H1 (cell line): ENCODE data around the gene DNASE1L1. TPM values are rescaled to one million over a fixed set of nuclear protein-coding genes. Genes with fewer than 3 reads are reported as not detected.
A peak's percentile ranks its signal among the peaks of the same experiment; 100 is the strongest.

Experiments
- CTCF ChIA-PET: fragments of 300-600 bp; sonication (Branson Sonifier 250); formaldehyde crosslinking; loops from one replicate; lab custom pipeline; 2021; ENCODE audit not compliant: partially characterized antibody; lab: Charles Lee
- POLR2A ChIA-PET: fragments of 300-600 bp; sonication (Branson Sonifier 250); formaldehyde crosslinking; loops from one replicate; lab custom pipeline; 2021; ENCODE audit warnings: inconsistent platforms; ENCODE audit not compliant: partially characterized antibody; lab: Charles Lee
- DNase-seq, 2 experiments: peaks; one replicate each; pipeline versions ENCODE4 v3.0.0 to v3.0.0-alpha.2; 2010 to 2022; ENCODE audit warnings: low spot score in 2 of 2, low read depth in 1 of 2, mixed read lengths in 1 of 2
- FAIRE-seq: peaks from 2 replicates; lab custom pipeline; 2011; peaks lifted over from hg19 to GRCh38; lab: Jason Lieb, UNC
- H2AFZ ChIP-seq: 2 replicates; pipeline ENCODE4 v1.8.1; 2012; ENCODE audit warnings: low read length, inconsistent platforms
- H2AK5ac ChIP-seq: 2 replicates; pipeline ENCODE4 v1.6.1; 2013; ENCODE audit warnings: low read depth, low read length
- H2BK120ac ChIP-seq: replicated peaks from 2 replicates; pipeline ENCODE3; 2013; ENCODE audit warnings: low read depth, low read length, inconsistent platforms
- H2BK12ac ChIP-seq: 2 replicates; pipeline ENCODE4 v1.6.1; 2013; ENCODE audit warnings: low read depth, low read length
- H2BK15ac ChIP-seq: 2 replicates; pipeline ENCODE4 v1.6.1; 2013; ENCODE audit warnings: low read length
- H2BK20ac ChIP-seq: 2 replicates; pipeline ENCODE4 v1.6.1; 2013; ENCODE audit warnings: low read length
- H2BK5ac ChIP-seq: 2 replicates; pipeline ENCODE4 v1.6.1; 2013; ENCODE audit warnings: low read depth, low read length
- H3K14ac ChIP-seq: 2 replicates; pipeline ENCODE4 v1.6.1; 2013; ENCODE audit warnings: inconsistent platforms; ENCODE audit not compliant: insufficient read length
- H3K18ac ChIP-seq: 2 replicates; pipeline ENCODE4 v1.6.1; 2013; ENCODE audit warnings: low read length; ENCODE audit errors: extremely low read depth
- H3K23ac ChIP-seq: 2 replicates; pipeline ENCODE4 v1.6.1; 2013; ENCODE audit warnings: inconsistent platforms; ENCODE audit not compliant: insufficient read length
- H3K23me2 ChIP-seq: 2 replicates; pipeline ENCODE4 v1.6.1; 2013; ENCODE audit warnings: low read depth, low read length
- H3K27ac ChIP-seq: 2 replicates; pipeline ENCODE4 v1.6.1; 2011; ENCODE audit warnings: low read depth, low read length, inconsistent platforms
- H3K27me3 ChIP-seq, 4 experiments: replicated peaks in 1 of 4; 1 replicate in 1 of 4; 2 replicates in 3 of 4; pipeline versions ENCODE4 v1.6.1 to v1.8.1; 2011 to 2013; ENCODE audit warnings: low read length in 3 of 4, mild to moderate bottlenecking in 3 of 4, inconsistent platforms in 2 of 4, mixed read lengths in 2 of 4, moderate library complexity in 1 of 4; ENCODE audit not compliant: control insufficient read depth in 3 of 4, insufficient read depth in 3 of 4; ENCODE audit errors: extremely low read depth in 1 of 4
- H3K36me3 ChIP-seq, 4 experiments: 2 replicates each; pipeline versions ENCODE4 v1.6.1 to v1.8.1; 2011 to 2013; ENCODE audit warnings: mild to moderate bottlenecking in 4 of 4, low read length in 3 of 4, moderate library complexity in 2 of 4, control low read depth in 1 of 4, inconsistent platforms in 1 of 4; ENCODE audit not compliant: insufficient read depth in 4 of 4, control insufficient read depth in 2 of 4
- H3K4ac ChIP-seq: replicated peaks from 2 replicates; pipeline ENCODE3; 2013; ENCODE audit warnings: low read length, low read depth, mixed read lengths, inconsistent platforms; ENCODE audit not compliant: insufficient read length
- H3K4me1 ChIP-seq, 4 experiments: replicated peaks in 1 of 4; 1 replicate in 1 of 4; 2 replicates in 3 of 4; pipeline versions ENCODE4 v1.6.1 to v1.8.1; 2011 to 2013; ENCODE audit warnings: low read length in 3 of 4, inconsistent platforms in 2 of 4, mixed read lengths in 1 of 4; ENCODE audit not compliant: insufficient read depth in 4 of 4, control insufficient read depth in 3 of 4
- H3K4me2 ChIP-seq, 2 experiments: 2 replicates each; pipeline versions ENCODE4 v1.6.1 to v1.8.1; 2011 to 2013; ENCODE audit warnings: low read depth in 2 of 2, low read length in 2 of 2, control low read depth in 1 of 2, inconsistent platforms in 1 of 2, mild to moderate bottlenecking in 1 of 2; ENCODE audit not compliant: insufficient read depth in 1 of 2
- H3K4me3 ChIP-seq, 4 experiments: fragments of 200-600, 300-600 bp in 1 of 4; sonication (generic), shearing (Covaris generic), sonication (Bioruptor Twin) in 1 of 4; 2 replicates each; pipeline versions ENCODE4 v1.5.1 to v1.8.1; 2011 to 2016; ENCODE audit warnings: low read length in 4 of 4, low read depth in 3 of 4, control low read depth in 2 of 4, inconsistent platforms in 2 of 4, mild to moderate bottlenecking in 2 of 4, mixed read lengths in 1 of 4, moderate library complexity in 1 of 4; ENCODE audit not compliant: insufficient read depth in 2 of 4; ENCODE audit errors: extremely low read depth in 1 of 4
- H3K56ac ChIP-seq: replicated peaks from 2 replicates; pipeline ENCODE3; 2013; ENCODE audit warnings: low read depth, mild to moderate bottlenecking, mixed read lengths, low read length, inconsistent platforms; ENCODE audit not compliant: insufficient read length
- H3K79me1 ChIP-seq: 2 replicates; pipeline ENCODE4 v1.6.1; 2013; ENCODE audit warnings: low read depth, low read length, control low read depth
- H3K79me2 ChIP-seq, 2 experiments: 2 replicates each; pipeline versions ENCODE4 v1.6.1 to v1.8.1; 2012 to 2013; ENCODE audit warnings: low read length in 2 of 2, mild to moderate bottlenecking in 2 of 2, inconsistent platforms in 1 of 2; ENCODE audit not compliant: insufficient read depth in 2 of 2, control insufficient read depth in 1 of 2
- H3K9ac ChIP-seq, 4 experiments: replicated peaks in 1 of 4; 1 replicate in 1 of 4; 2 replicates in 3 of 4; pipeline versions ENCODE4 v1.6.1 to v1.8.1; 2011 to 2013; ENCODE audit warnings: low read depth in 3 of 4, low read length in 3 of 4, control low read depth in 2 of 4, mild to moderate bottlenecking in 2 of 4, moderate library complexity in 2 of 4, inconsistent platforms in 1 of 4; ENCODE audit errors: extremely low read depth in 1 of 4
- H3K9me3 ChIP-seq, 2 experiments: 2 replicates each; pipeline versions ENCODE4 v1.6.1 to v1.8.1; 2012 to 2013; ENCODE audit warnings: mild to moderate bottlenecking in 2 of 2, moderate library complexity in 2 of 2, control low read depth in 1 of 2, inconsistent platforms in 1 of 2, low read depth in 1 of 2, low read length in 1 of 2, mixed read lengths in 1 of 2; ENCODE audit not compliant: insufficient read depth in 2 of 2
- H4K20me1 ChIP-seq, 2 experiments: replicated peaks in 1 of 2; 2 replicates each; pipeline versions ENCODE3 to v1.8.1; 2011 to 2013; ENCODE audit warnings: inconsistent platforms in 2 of 2, low read length in 2 of 2, mild to moderate bottlenecking in 1 of 2; ENCODE audit not compliant: insufficient read depth in 2 of 2, control insufficient read depth in 1 of 2
- H4K5ac ChIP-seq: 2 replicates; pipeline ENCODE4 v1.6.1; 2013; ENCODE audit warnings: low read length, low read depth, mixed read lengths, inconsistent platforms; ENCODE audit not compliant: insufficient read length
- H4K8ac ChIP-seq: 2 replicates; pipeline ENCODE4 v1.8.0; 2013; ENCODE audit warnings: mild to moderate bottlenecking, moderate library complexity, low read length, inconsistent platforms; ENCODE audit not compliant: insufficient read depth; ENCODE audit errors: extremely low read depth
- H4K91ac ChIP-seq: replicated peaks from 2 replicates; pipeline ENCODE3; 2013; ENCODE audit warnings: low read length, mixed read lengths, inconsistent platforms; ENCODE audit not compliant: insufficient read length
- BRCA1 ChIP-seq: IDR thresholded peaks from 2 replicates; pipeline ENCODE4 v1.6.1; 2012; ENCODE audit warnings: low read depth, low read length, improper control_type of control experiment
- CBX5 ChIP-seq: fragments of 300-800, 300-1000 bp; sonication (generic); IDR thresholded peaks from 2 replicates; pipeline ENCODE4 v1.7.1; 2016; ENCODE audit warnings: antibody characterized with exemption, low read length, low read depth
- CTBP2 ChIP-seq: IDR thresholded peaks from 2 replicates; pipeline ENCODE4 v1.7.0; 2011; ENCODE audit warnings: borderline replicate concordance, mild to moderate bottlenecking, moderate library complexity, mixed read lengths, low read length; ENCODE audit not compliant: insufficient read depth, insufficient read length
- GABPA ChIP-seq: IDR thresholded peaks from 2 replicates; pipeline ENCODE4 v1.6.1; 2011; ENCODE audit warnings: mild to moderate bottlenecking, low read length, moderate library complexity, borderline replicate concordance; ENCODE audit not compliant: insufficient read depth
- NANOG ChIP-seq: IDR thresholded peaks from 2 replicates; pipeline ENCODE4 v1.6.1; 2011; ENCODE audit warnings: low read length, low read depth, mild to moderate bottlenecking, inconsistent platforms; ENCODE audit not compliant: insufficient read depth, poor library complexity, severe bottlenecking
- NRF1 ChIP-seq: IDR thresholded peaks from 2 replicates; pipeline ENCODE4 v1.6.1; 2011; ENCODE audit warnings: mild to moderate bottlenecking, low read depth, low read length, improper control_type of control experiment
- RXRA ChIP-seq: IDR thresholded peaks from 2 replicates; pipeline ENCODE4 v1.6.1; 2011; ENCODE audit warnings: low read depth, mild to moderate bottlenecking, low read length, moderate library complexity; ENCODE audit not compliant: insufficient read depth
- SIRT6 ChIP-seq: IDR thresholded peaks from one replicate; pipeline ENCODE4 v1.7.1; 2012; ENCODE audit warnings: low read length, inconsistent platforms
- SIX5 ChIP-seq: IDR thresholded peaks from 2 replicates; pipeline ENCODE4 v1.6.1; 2011; ENCODE audit warnings: mild to moderate bottlenecking, low read depth, low read length
- SP2 ChIP-seq: IDR thresholded peaks from 2 replicates; pipeline ENCODE4 v1.6.1; 2012; ENCODE audit warnings: mild to moderate bottlenecking, low read length, inconsistent platforms
- TAF1 ChIP-seq: IDR thresholded peaks from 2 replicates; pipeline ENCODE4 v1.6.1; 2011; ENCODE audit warnings: mild to moderate bottlenecking, low read depth, low read length
- WGBS, 2 experiments: shearing (Covaris generic) in 1 of 2; methylation state at CpG; one replicate each; pipeline versions ENCODE4 v1.1.6 to v1.1.7; 2013 to 2015; ENCODE audit warnings: low lambda C conversion rate in 2 of 2, mixed read lengths in 2 of 2, inconsistent platforms in 1 of 2, low coverage in 1 of 2, missing lambda C conversion rate in 1 of 2; ENCODE audit not compliant: insufficient replicate concordance in 2 of 2, insufficient coverage in 1 of 2, insufficient read length in 1 of 2; ENCODE audit errors: extremely low coverage in 1 of 2, missing lambda C conversion rate in 1 of 2; 5-methylcytosine and 5-hydroxymethylcytosine counted together
- polyA plus RNA-seq, 7 experiments: library from polyadenylated mRNA; depleted of rRNA in 3 of 7; stranded (reverse) in 5 of 7; unstranded in 2 of 7; fragments of >200 nt in 5 of 7; fragments of 200-250 nt in 2 of 7; gene quantifications; 1 replicate in 5 of 7; 2 replicates in 1 of 7; 4 replicates in 1 of 7; pipeline versions ENCODE4 v1.2.1 to v1.2.3, GENCODE V29; 2011 to 2013; ENCODE audit warnings: missing spikeins in 2 of 7, mixed read lengths in 2 of 7
- total RNA-seq: library from RNA; stranded (reverse); fragmentation: NEBNext Ultra II Directional; extraction: Animal tissue kit (Norgen Biotek cat#: 25700); gene quantifications from 2 replicates; pipeline ENCODE4 v1.2.1, GENCODE V29; 2021

The DNASE1L1 gene
- total and polyA plus RNA-seq, 2 of the 8 experiments (the other 6 are each of a cell fraction or from before 2014, with no cell fraction given): 8.7 to 30.0 TPM

DNA sequence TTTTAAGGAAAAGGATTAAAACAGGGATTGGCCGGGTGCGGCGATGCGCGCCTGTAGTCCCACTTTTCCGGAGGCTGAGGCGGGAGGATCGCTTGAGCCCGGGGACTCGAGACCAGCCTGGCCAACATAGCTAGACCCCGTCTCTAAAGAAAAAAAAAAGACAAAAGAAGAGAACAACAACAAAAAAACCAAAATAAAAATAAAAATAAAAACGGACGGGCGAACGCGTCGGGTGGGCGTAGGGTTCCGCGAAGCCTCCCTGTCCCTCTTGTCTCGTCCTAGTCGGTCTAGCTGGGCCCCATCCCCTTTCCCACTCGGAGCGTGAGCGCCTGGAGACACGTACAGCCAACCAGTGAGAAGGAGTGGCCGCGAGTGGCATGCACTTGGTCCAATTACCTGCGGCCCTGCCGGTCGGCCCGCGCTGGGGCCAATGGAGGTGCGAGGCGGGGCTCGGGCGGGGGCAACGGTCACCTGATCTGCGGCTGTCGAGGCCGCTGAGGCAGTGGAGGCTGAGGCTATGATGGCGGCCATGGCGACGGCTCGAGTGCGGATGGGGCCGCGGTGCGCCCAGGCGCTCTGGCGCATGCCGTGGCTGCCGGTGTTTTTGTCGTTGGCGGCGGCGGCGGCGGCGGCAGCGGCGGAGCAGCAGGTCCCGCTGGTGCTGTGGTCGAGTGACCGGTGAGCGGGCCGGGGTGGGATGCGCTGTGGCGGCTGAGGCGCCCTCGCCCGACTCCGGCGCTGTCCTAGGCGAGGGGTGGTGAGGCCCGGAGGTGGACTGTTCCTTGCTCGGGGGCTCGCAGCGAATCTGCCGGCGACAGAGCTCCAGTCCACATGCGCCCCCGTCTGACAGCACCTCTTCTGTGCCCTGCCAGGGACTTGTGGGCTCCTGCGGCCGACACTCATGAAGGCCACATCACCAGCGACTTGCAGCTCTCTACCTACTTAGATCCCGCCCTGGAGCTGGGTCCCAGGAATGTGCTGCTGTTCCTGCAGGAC is 19.4 kb upstream of the DNASE1L1 start, which contains the start of gene ATP6AP1:
Gene ATP6AP1, plus strand, starts transcription at position 502 of the 996 bp plus-strand sequence. Its CDS starts 16 bp downstream, at position 518.
- Histone ChIP-seq H3K27ac (no peak within 1 kb of the TSS), H3K4me1 (no peaks in the 10 kb centered on the region), H2BK12ac (no peak within 1 kb of the TSS), H3K27me3 (no peaks in the 10 kb centered on the region), H3K18ac (no peak within 1 kb of the TSS; the same call in 1 of the 2 replicates), H4K8ac (peak within 1 kb of the TSS; percentile 25; the same call in 1 of the 2 replicates), H4K5ac (no peak within 1 kb of the TSS), H4K20me1 (peaks cover 0 to 4% of the 10 kb centered on the region in 2 experiments), H3K36me3 (peaks cover 0 to 9% (median 7%) of the 10 kb centered on the region in 4 experiments; a peak in 5 of 8 replicates), H3K4me3 (peak within 1 kb of the TSS; percentile 30 to 84 (median 56)), H3K9me3 (no peaks in the 10 kb centered on the region), H2BK20ac (no peak within 1 kb of the TSS), H4K91ac (no peak within 1 kb of the TSS), H2AFZ (no peak within 1 kb of the TSS), H2BK5ac (no peak within 1 kb of the TSS), H3K14ac (no peak within 1 kb of the TSS), H3K4me2 (peak within 1 kb of the TSS; percentile 66 to 82), H2BK120ac (no peak within 1 kb of the TSS), H3K56ac (no peak within 1 kb of the TSS), H2AK5ac (0 out of 2 replicates have a peak within 1 kb of the TSS, but pooled peaks have one; percentile 39), H3K79me2 (peaks cover 3 to 9% of the 10 kb centered on the region in 2 experiments; a peak in 2 of 4 replicates), H3K23me2 (peaks cover 4% of the 10 kb centered on the region; the same call in 1 of the 2 replicates), H3K23ac (no peak within 1 kb of the TSS), H2BK15ac (no peak within 1 kb of the TSS), H3K4ac (no peak within 1 kb of the TSS), H3K79me1 (no peaks in the 10 kb centered on the region), H3K9ac (peak within 1 kb of the TSS in 3 of 4 experiments; percentile 22 to 79 (median 64); a peak in 4 of 7 replicates)
- DNase-seq (peak in 1 of 2 experiments; percentile 83), FAIRE-seq (no peak)
- WGBS, 2 experiments: 6% methylated on average over 18 of the region's 87 CpGs; no CpG with 5 or more reads in 1 of the 2 experiments
- POLR2A ChIA-PET: interaction anchor here (1.1 to 3.8 kb wide), 7 partner anchors 15 to 80 kb away, joined by 3 to 31 read pairs (median 4); partner anchors contain the start of genes DNASE1L1, FAM50A and RPL10
- CTCF ChIA-PET: interaction anchor here (0.5 to 1.5 kb wide), 5 partner anchors 19 to 486 kb away, joined by 3 to 4 read pairs (median 3); no protein-coding TSS in a partner anchor
- TF ChIP-seq BRCA1 (no peak), CTBP2 (no peak), SP2 (peak; percentile 58), SIRT6 (no peak), RXRA (no peak), NANOG (no peak), SIX5 (no peak), GABPA (no peak), TAF1 (no peak), NRF1 (no peak), CBX5 (no peak)
